RWPE1 (cell line): Measurements from ENCODE around the gene ZNF330.

ENCODE experiments used
- CTCF ChIA-PET: fragments of 350-600 bp; sonication (Branson Sonifier 250); formaldehyde crosslinking; extraction: SDS; loops from one replicate; lab custom pipeline; 2021; lab: Yijun Ruan, JAX
- POLR2A ChIA-PET: fragments of 400-600 bp; formaldehyde crosslinking; extraction: SDS; loops from one replicate; lab custom pipeline; 2020; ENCODE audit warnings: antibody characterized with exemption; ENCODE audit not compliant: low non-redundant PET; lab: Yijun Ruan, JAX
- DNase-seq: peaks from one replicate; pipeline ENCODE4 v3.0.0; 2012; ENCODE audit warnings: low spot score
- H3K27ac ChIP-seq: fragments of 450-650 bp; 2 replicates; pipeline ENCODE4 v1.5.1; 2017
- TF ChIP-seq, protein P1 (sequence below): fragments of 450-650 bp; conservative IDR thresholded peaks from 2 replicates; pipeline ENCODE4 v1.5.1; 2017; ENCODE audit warnings: low read depth, mild to moderate bottlenecking

The ZNF330 gene

DNA sequence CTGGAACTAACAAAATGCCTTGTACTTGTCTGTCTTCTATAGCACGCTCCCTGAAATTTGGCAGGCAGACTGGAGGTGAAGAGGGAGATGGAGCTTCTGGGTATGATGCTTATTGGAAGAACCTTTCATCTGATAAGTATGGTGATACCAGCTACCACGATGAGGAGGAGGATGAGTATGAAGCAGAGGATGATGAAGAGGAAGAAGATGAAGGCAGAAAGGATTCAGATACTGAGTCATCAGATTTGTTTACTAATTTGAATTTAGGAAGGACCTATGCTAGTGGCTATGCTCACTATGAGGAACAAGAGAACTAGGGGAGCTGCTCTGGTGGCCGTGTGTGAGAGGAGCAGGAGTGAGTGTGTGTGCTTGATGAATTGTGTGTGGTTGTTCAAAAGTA lies 13.0 kb downstream of the ZNF330 start:
- TF ChIP-seq, protein P1, sequence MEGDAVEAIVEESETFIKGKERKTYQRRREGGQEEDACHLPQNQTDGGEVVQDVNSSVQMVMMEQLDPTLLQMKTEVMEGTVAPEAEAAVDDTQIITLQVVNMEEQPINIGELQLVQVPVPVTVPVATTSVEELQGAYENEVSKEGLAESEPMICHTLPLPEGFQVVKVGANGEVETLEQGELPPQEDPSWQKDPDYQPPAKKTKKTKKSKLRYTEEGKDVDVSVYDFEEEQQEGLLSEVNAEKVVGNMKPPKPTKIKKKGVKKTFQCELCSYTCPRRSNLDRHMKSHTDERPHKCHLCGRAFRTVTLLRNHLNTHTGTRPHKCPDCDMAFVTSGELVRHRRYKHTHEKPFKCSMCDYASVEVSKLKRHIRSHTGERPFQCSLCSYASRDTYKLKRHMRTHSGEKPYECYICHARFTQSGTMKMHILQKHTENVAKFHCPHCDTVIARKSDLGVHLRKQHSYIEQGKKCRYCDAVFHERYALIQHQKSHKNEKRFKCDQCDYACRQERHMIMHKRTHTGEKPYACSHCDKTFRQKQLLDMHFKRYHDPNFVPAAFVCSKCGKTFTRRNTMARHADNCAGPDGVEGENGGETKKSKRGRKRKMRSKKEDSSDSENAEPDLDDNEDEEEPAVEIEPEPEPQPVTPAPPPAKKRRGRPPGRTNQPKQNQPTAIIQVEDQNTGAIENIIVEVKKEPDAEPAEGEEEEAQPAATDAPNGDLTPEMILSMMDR = no peak
- POLR2A ChIA-PET = no interaction called here
- CTCF ChIA-PET = no interaction called here

DNA sequence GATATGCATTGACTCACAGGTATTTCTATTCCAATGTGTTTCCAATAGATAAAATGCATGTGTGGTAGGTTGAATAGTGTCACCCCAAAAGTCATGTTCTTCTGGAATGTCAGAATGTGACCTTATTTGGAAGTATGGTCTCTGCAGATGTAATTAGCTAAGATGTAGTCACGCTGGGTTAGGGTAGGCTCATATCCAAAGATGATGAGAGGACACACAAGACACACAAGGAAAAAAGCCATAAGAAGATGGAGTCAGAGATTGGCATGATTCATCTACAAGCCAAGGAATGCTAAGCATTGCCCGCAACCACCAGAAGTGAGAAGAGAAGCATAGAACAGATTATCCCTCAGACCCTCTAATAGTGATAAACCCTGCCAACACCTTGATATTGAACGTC lies 17.5 kb downstream of the ZNF330 start:
- H3K27ac ChIP-seq = no peak overlapping the region
- no peak for DNase-seq
- TF ChIP-seq, protein P1 = no peak
- ChIA-PET POLR2A (no interaction called here), CTCF (interaction anchor here (0.6 kb wide), 1 partner anchor 14 kb away, joined by 4 read pairs; no protein-coding TSS in a partner anchor)

More for the DNA sequence above, 13.0 kb downstream of the ZNF330 start:
- DNase-seq = no peak
- H3K27ac ChIP-seq = no peak overlapping the region

DNA sequence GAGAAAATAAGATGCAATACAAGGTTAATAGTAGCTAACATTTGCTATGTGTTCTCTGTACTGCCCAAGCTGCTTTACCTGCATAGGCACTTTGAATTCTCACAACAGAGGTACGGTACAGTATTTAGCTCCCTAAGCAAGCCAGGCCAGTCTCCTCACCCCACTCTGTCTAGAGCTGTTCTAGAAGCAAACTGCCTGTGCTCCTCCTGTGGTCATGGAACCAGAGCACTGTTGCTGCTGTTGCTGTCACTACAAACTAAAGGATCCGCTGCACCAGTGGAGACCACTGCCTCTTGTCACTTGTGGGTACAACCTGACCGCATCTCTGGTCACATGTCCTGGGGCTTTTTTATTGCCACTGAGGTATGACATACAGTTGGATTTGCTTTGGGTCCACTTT lies 19.6 kb downstream of the ZNF330 start:
- TF ChIP-seq, protein P1 = no peak
- no peak for DNase-seq
- CTCF ChIA-PET = no interaction called here

DNA sequence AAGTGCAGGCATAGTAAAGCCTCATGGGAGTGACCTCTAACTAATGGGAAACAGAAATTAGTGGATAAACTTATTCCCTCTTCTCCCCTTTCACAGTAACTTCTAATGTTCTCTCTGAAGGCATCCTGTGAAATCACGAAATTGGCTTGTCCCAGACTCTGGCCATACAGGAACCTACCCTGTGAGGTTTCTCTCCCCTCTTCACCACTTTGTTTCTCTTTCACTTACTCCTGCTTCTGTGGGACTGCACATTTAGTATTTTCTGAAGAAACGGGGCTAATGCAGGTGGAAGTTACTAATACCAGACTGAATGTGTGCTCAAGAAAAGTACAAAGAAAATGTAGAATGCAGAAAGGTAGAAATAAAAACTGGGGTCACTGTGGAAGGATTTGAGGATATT lies 20.0 kb downstream of the ZNF330 start:
- DNase-seq = no peak
- POLR2A ChIA-PET = no interaction called here
- CTCF ChIA-PET = no interaction called here
- no peak overlapping the region for H3K27ac ChIP-seq
- TF ChIP-seq, protein P1 = no peak

More for the DNA sequence above, 19.6 kb downstream of the ZNF330 start:
- POLR2A ChIA-PET = no interaction called here
- H3K27ac ChIP-seq = no peak overlapping the region

DNA sequence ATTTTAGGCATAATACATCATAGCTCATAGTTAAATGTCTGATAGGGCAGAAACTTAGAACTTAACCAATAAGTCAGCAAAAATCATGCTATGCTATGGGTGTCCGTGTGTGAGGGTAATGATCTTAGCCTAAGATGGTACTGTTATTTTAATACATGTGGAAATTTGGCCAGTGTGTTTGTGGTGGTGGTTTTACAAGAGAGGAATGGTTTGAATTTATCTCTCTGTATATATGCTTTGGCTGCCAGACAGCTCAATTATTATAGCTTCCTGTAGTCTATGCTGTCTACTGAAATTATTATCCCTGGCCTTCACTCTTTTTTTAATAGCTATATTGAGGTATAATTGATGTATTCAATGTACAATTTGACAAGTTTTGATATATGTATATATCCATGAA lies 21.3 kb downstream of the ZNF330 start:
- ChIA-PET CTCF (interaction anchor here (0.5 to 0.6 kb wide), 2 partner anchors 13 to 560 kb away, joined by 3 read pairs; no protein-coding TSS in a partner anchor), POLR2A (no interaction called here)
- DNase-seq = no peak
- TF ChIP-seq, protein P1 = no peak
- H3K27ac ChIP-seq = no peak overlapping the region

DNA sequence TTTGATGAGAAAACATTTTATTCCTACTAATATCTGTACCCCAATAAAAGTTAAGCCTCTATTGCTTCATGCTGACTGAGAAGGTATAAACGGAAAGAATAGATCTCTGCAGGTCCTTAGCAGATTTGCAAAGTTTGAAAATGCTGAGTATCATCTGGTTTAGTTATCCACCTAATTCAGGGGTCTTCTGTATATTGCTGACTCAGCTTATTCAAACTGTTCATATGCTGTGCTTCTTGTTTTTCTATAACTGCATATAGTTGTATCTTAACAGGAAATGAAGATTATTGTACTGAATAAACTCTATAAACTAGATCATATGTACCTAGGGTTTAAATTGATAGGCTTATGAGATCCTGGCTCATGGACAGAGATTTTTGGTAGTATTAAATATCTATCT lies 23.7 kb downstream of the ZNF330 start:
- ChIA-PET POLR2A (no interaction called here), CTCF (no interaction called here)
- no peak for DNase-seq
- no peak overlapping the region for H3K27ac ChIP-seq
- TF ChIP-seq, protein P1 = no peak
